Measurements from ENCODE around the gene XPO5. TPM values are rescaled to one million over a fixed set of nuclear protein-coding genes. Genes with fewer than 3 reads are reported as not detected.

Gene XPO5
- 12.9 TPM for total RNA-seq
- long read RNA-seq, full-length matches to known transcripts, result 17 of 21 reads
- long read RNA-seq, partial matches to known transcripts, result 2 of 21 reads
- long read RNA-seq, other reads (novel, unspliced or antisense), result 2 of 21 reads

- ATAC-seq (ENCODE audit: poor library complexity) (peak; percentile 100), DNase-seq (peak; percentile 96)
- intact Hi-C loops (cut with DNase I), result no loop called here
Measured at GRCh38 chr6:43575772-43576551, at the start of gene XPO5, which contains the start of gene POLH. XPO5 (minus strand) TSS chr6:43576038; CDS start chr6:43575864, 174 bp downstream. POLH (plus strand) TSS chr6:43576185; CDS start chr6:43582320, 6,135 bp downstream.

DNA sequence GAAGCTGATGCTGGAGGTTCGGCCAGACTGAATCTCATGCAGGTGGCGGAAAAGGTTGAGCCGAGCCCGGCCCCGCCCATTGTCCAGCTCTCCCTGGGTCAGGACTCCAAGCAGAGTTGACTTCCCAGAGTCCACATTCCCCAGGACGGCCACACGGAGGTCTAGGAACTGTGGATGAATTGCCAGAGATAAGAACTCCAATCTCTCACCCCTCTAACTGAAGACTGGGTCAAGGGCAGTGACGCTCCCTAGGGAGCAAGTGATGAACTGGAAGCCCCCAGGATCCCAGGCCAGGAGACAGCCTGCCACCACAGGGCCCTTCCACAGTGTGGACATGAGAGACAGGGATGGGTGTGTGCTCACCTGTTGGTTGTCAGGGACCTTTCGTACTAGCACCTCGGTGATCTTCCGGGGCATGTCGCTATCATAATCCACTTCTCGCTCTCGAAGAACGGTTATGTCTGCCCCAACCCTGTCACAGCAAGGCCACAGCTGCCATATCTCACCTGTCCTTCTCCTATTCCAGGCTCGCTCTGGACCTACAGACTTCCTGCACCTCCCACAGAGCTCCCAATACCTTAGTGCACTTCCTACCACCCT lies 49.7 kb upstream of the XPO5 start:
- DNase-seq (no peak), ATAC-seq (ENCODE audit: poor library complexity) (no peak)
- intact Hi-C loops (cut with DNase I), result no loop called here

DNA sequence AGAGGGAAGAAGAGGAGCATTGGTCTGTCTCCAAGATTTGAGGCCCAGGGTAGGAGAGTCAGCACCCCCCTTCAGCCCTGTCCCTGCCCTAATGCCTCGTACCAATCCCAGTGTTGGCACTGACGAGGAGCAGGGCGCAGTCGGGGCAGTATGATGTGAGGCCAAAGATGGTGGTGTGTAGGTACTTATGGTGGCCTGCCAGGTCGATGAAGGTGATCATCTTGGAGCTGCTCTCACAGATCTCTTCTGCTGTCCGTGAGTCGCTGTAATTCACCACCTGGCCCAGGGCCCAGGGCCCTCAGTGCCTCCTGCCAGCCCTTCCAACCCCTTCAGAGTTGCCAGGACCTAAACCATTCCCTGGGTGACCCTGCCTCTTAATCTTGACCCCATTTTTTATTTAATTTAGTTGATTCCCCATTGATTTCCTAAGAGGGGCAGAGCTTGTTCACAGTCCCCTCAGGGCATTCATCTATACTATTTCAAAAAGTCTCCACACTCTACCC lies 49.0 kb upstream of the XPO5 start:
- DNase-seq, result no peak
- intact Hi-C loops (cut with DNase I), result no loop called here
- no peak for ATAC-seq (ENCODE audit: poor library complexity)

- intact Hi-C loops (cut with DNase I), result no loop called here
- ATAC-seq (ENCODE audit: poor library complexity), result no peak
- no peak for DNase-seq
Measured at GRCh38 chr6:43623880-43624785, 48.3 kb upstream of the XPO5 start.

DNA sequence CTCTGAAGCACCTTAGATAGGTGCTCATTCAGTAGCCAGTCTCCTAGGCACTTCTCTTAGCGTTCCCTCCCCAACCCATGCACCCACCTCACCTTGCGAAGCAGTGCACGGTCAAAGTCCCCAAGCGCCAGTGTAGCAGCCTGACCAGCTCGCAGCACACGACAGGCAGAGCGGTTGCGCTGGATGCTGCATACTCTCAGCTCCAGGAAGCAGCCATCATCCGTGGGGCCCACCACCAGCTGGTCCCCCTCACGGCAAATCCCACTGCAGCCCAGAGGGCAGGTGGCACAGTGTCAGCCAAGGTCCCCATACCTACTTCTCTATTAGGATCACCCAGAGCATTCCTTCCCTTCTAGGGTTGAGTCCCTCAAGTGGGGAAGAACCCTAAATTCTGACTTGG lies 46.7 kb upstream of the XPO5 start:
- DNase-seq, result no peak
- intact Hi-C loops (cut with DNase I), result no loop called here
- no peak for ATAC-seq (ENCODE audit: poor library complexity)

- no peak for DNase-seq
- no peak for ATAC-seq (ENCODE audit: poor library complexity)
- intact Hi-C loops (cut with DNase I), result no loop called here
Measured at GRCh38 chr6:43621836-43622180, 46.0 kb upstream of the XPO5 start.

GRCh38 chr6:43621078-43621835 lies 45.4 kb upstream of the XPO5 start:
- intact Hi-C loops (cut with DNase I), result no loop called here
- no peak for DNase-seq
- peak; percentile 10 for ATAC-seq (ENCODE audit: poor library complexity)

DNA sequence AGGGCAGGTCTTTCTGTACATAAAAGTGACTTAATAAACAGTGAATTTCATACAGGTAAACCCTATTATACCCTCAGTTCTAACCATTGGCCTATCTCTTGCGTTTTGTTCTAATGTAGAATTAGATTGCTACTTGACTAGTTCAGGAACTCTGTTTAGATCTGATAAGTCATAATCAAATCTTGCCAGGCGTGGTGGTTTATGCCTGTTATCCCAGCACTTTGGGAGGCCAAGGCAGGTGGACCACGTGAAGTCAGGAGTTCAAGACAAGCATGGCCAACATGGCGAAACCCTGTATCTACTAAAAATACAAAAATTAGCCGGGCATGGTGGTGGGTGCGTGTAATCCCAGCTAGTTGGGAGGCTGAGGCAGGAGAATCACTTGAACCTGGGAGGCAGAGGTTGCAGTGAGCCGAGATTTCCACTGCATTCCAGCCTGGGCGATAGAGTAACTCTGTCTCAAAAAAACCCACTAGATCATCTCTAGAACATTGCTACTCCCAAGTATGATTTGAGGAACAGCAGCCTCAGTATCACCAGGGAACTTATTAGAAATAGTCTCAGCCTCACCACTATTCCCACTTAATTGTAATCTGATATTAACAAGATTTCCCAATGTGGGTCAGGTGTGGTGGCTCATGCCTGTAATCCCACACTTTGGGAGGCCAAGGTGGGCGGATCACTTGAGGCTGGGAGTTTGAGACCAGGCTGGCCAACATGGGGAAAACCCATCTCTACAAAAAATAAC lies 41.1 kb upstream of the XPO5 start:
- ATAC-seq (ENCODE audit: poor library complexity), result no peak
- intact Hi-C loops (cut with DNase I), result no loop called here
- no peak for DNase-seq

DNA sequence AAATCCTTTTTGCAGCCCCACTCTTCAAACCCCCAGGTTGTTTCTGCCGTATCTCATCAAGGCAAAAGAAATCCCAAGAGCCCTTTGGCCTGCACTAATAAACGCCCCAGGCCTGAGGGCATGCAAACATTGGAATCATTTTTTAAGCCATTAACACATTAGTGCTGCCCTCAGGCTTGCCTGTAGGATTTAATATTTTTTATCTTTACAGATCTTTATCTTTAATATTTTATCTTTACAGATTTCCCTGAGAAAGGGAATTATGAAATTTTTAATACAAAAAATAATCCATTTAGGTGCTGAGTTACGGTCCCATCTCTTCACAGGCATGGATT lies 38.5 kb upstream of the XPO5 start:
- ATAC-seq (ENCODE audit: poor library complexity) (no peak), DNase-seq (no peak)
- intact Hi-C loops (cut with DNase I), result no loop called here

GRCh38 chr6:43613721-43614395 lies 38.0 kb upstream of the XPO5 start:
- ATAC-seq (ENCODE audit: poor library complexity) (no peak), DNase-seq (no peak)
- intact Hi-C loops (cut with DNase I), result no loop called here

- no peak for DNase-seq
- no peak for ATAC-seq (ENCODE audit: poor library complexity)
- intact Hi-C loops (cut with DNase I), result no loop called here
Measured at GRCh38 chr6:43610431-43610830, 34.6 kb upstream of the XPO5 start.

DNA sequence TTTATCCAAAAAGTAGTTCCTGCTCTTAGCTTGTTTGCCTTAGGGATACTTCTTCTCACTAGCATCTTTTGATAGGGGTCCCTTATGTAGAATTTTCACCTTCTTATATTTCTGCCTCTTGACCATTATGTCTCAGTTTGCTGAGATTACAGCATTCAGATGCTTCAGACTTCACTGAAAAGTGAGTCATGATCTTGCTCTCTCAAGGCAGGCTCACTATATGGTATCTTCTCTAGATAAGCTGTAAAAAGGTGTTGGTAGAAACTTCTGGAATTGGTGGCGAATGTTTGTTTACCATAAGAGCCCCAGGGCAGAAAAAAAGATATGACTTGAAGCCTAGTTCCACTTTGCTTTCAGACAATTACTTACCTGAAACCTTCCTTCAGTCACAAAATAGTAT lies 33.6 kb upstream of the XPO5 start:
- no peak for ATAC-seq (ENCODE audit: poor library complexity)
- intact Hi-C loops (cut with DNase I), result no loop called here
- DNase-seq, result no peak

DNA sequence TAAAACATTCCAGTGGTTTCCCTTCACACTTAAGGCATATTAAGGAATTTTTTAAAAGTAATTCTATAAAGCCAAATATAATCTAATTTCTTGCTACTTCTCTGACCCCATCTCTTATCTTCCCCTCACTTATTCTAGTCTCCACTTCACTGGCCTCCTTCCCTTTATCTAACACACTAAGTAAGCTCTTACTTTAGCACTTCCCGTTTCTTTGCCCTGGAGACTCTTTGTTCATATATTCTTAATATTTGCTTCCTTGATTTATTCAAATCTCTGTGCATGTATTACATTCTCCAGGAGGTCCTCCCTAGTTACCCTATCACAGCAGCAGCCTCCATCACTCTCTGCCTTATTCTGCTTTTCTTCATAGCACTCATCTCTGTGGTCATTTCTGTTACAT lies 33.0 kb upstream of the XPO5 start:
- ATAC-seq (ENCODE audit: poor library complexity) (peak; percentile 12), DNase-seq (no peak)
- intact Hi-C loops (cut with DNase I), result no loop called here

DNA sequence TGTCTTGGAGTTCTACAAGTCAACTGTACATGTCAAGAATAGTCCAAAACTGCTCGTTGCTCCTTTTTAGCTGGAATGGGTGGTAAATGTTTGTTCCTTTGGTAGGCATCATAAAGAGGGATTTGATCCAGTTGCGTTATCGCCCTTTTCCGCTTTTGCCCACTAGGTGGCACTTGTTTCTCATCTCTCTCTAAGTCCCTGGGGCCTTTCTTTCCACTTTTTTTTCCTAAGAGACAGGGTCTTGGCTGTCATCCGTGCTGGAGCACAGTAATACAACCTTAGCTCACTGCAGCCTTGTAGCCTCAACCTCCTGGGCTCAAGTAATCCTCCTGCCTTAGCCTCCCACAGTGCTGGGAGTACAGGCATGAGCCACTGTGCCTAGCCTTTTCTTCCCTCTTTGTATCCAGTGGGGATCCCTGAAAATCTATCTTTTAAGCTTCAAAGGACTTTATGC lies 32.5 kb upstream of the XPO5 start:
- ATAC-seq (ENCODE audit: poor library complexity) (peak; percentile 71), DNase-seq (peak; percentile 56)
- intact Hi-C loops (cut with DNase I), result no loop called here

- DNase-seq (no peak), ATAC-seq (ENCODE audit: poor library complexity) (no peak)
- intact Hi-C loops (cut with DNase I), result no loop called here
Measured at GRCh38 chr6:43606019-43606418, 30.2 kb upstream of the XPO5 start.

DNA sequence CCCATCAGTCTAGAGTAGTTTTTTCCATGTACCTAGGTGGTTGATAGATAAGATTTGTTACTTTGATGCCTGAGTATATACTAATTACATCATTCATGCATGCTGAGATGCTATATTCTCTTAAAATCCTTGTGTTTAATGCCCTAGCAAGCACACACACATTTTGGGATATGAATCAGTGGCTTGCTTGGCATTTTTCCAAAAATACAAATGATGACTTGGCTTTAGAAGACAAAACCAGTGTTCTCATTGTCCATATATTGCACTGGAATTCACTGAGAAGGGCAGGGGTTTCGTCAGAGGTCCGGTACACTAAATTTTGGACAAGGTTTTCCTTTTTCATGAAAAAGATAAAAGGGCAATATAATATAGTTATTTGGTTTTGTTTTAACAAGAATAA lies 28.3 kb upstream of the XPO5 start:
- no peak for ATAC-seq (ENCODE audit: poor library complexity)
- intact Hi-C loops (cut with DNase I), result no loop called here
- no peak for DNase-seq

DNA sequence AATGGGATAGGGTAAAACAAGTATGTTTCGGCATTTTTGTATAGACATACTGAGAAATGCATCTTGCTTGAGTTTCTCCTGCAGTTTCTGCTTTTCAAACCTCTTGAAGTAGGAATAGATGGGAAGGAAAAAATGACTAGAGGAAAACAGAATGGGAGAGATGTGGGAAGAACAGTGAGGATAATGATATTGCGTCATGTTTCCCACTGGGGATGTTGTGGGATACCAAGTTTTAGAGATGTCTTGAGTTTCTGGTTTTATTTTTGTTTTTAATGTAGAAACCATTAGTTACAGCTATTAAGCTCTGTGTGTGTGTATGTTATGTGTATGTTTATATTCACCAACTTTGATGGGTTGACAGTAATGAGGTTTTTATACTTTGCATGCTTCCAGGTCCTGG lies 24.8 kb upstream of the XPO5 start:
- no peak for DNase-seq
- ATAC-seq (ENCODE audit: poor library complexity), result no peak
- intact Hi-C loops (cut with DNase I), result no loop called here

Data from Right ventricle myocardium superior (tissue), 1 donor.